ENCODE results near the gene KCNAB1. TPM values are rescaled to one million over a fixed set of nuclear protein-coding genes. Genes with fewer than 3 reads are reported as not detected.

Gene KCNAB1
- total RNA-seq, 1 donor from 2014 or later: 3.2 TPM

GRCh38 chr3:156483002-156483401, 362.6 kb downstream of the KCNAB1 start:
- ATAC-seq (no peak), DNase-seq (no peak)
- no peak overlapping the region for H3K4me3 ChIP-seq
- H3K9me3 ChIP-seq: no peaks in the 10 kb centered on the region
- TF ChIP-seq, protein P1, sequence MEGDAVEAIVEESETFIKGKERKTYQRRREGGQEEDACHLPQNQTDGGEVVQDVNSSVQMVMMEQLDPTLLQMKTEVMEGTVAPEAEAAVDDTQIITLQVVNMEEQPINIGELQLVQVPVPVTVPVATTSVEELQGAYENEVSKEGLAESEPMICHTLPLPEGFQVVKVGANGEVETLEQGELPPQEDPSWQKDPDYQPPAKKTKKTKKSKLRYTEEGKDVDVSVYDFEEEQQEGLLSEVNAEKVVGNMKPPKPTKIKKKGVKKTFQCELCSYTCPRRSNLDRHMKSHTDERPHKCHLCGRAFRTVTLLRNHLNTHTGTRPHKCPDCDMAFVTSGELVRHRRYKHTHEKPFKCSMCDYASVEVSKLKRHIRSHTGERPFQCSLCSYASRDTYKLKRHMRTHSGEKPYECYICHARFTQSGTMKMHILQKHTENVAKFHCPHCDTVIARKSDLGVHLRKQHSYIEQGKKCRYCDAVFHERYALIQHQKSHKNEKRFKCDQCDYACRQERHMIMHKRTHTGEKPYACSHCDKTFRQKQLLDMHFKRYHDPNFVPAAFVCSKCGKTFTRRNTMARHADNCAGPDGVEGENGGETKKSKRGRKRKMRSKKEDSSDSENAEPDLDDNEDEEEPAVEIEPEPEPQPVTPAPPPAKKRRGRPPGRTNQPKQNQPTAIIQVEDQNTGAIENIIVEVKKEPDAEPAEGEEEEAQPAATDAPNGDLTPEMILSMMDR (IDR thresholded peaks at IDR 0.05): no peak
- intact Hi-C loops (cut with DNase I): no loop called here
- peaks cover 6% of the 10 kb centered on the region for H3K4me1 ChIP-seq
- peak overlapping the region; percentile 21 for H3K27ac ChIP-seq
- H3K36me3 ChIP-seq: no peaks in the 10 kb centered on the region
- H3K27me3 ChIP-seq: no peaks in the 10 kb centered on the region

DNA sequence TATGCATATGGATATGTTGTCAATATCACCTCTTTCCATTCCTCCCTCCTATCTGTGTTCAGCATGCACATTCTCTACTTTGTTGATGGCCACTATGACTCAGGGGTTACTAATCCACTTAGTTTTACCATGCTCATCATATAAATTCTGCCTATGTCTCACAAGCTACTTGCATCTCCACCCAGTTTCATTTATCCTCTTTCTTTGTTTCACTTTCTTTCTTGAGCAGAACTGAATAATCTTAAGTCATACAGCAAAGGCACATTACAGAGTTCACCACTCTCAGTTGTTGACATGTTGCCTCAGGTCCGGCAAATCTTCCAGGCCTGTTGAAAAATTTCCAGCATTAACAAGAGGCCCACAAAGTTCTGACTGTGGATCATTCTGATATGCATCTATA, 363.0 kb downstream of the KCNAB1 start:
- no peak for DNase-seq

DNA sequence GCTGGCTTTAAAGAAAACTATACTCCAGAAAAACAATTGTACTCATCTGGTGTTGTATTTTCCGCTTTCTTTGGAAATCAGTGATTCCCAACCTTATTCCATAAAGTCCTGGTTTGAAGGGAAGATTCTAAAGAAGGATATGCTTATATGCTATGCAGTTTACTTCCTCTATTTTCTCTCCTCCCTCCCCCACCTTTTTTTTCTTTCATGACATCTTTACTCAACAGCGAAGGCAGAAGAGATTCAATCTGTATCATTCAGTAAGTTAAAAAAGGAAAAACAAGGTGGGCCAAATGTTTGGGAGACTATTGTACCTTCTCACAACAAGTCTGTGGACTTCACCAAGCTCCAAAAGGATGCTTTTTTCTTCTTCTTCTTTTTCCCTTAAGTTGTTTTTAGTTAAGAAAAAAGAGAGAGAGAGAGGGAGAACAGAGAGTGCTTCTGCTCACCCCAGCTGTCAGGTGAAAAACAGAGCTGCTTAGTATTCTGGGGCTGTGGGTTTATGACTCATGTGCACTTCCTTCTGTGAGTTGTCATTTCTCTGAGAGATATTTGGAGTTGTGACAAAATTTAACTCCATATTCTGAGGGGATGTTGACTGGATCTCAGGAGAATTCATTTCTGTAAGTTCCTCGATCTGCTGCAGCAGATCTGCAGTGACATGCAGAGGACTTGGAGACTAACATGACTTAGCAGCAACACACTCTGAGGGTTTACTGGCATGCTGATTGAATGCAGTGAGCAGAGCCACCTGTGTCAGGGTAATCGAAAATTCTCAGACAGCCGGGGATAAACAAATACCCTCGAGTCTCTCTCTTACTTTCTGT, 363.8 kb downstream of the KCNAB1 start:
- intact Hi-C loops (cut with DNase I): no loop called here
- DNase-seq (no peak), ATAC-seq (peak; percentile 57)
- TF ChIP-seq, protein P1 (IDR thresholded peaks at IDR 0.05): no peak
- Histone ChIP-seq H3K4me1 (peaks cover 6% of the 10 kb centered on the region), H3K9me3 (no peaks in the 10 kb centered on the region), H3K27ac (peak overlapping the region; percentile 21), H3K4me3 (no peak overlapping the region), H3K36me3 (no peaks in the 10 kb centered on the region), H3K27me3 (no peaks in the 10 kb centered on the region)

More for the DNA sequence above, 363.0 kb downstream of the KCNAB1 start:
- Histone ChIP-seq H3K9me3 (no peaks in the 10 kb centered on the region), H3K36me3 (no peaks in the 10 kb centered on the region), H3K27me3 (no peaks in the 10 kb centered on the region), H3K4me1 (peaks cover 6% of the 10 kb centered on the region), H3K4me3 (no peak overlapping the region), H3K27ac (peak overlapping the region; percentile 21)
- ATAC-seq: peak; percentile 68
- intact Hi-C loops (cut with DNase I): no loop called here
- TF ChIP-seq, protein P1 (IDR thresholded peaks at IDR 0.05): no peak

- intact Hi-C loops (cut with DNase I): no loop called here
- H3K27ac ChIP-seq: no peak overlapping the region
- no peak for DNase-seq
- no peaks in the 10 kb centered on the region for H3K36me3 ChIP-seq
- no peak for ATAC-seq
- TF ChIP-seq, protein P1 (IDR thresholded peaks at IDR 0.05): no peak
- no peaks in the 10 kb centered on the region for H3K9me3 ChIP-seq
- no peaks in the 10 kb centered on the region for H3K27me3 ChIP-seq
- H3K4me3 ChIP-seq: no peak overlapping the region
- H3K4me1 ChIP-seq: no peaks in the 10 kb centered on the region
Observed at GRCh38 chr3:156488767-156489166, 368.4 kb downstream of the KCNAB1 start.

DNA sequence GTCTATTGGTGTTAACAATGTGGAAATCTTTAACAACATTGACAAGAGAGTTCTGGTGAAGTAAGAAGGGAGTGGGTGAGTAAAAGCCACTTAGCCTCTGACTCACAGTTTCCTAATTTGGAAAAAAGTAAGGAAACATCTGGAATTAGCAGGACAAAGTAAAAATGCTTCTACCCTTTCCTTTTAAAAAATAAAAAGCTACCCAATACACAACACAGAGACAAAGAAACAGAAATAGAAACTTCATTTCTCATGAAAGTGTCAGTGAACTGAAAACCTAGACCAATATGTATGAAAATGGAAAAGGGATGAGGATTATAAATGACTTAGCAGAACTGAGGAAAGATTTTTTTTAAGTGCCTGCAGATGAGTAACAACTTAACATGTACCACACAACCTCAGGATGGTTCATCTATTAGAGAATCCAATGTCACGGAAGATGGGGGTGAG, 369.1 kb downstream of the KCNAB1 start:
- Histone ChIP-seq H3K27ac (no peak overlapping the region), H3K27me3 (no peaks in the 10 kb centered on the region), H3K36me3 (no peaks in the 10 kb centered on the region), H3K9me3 (no peaks in the 10 kb centered on the region), H3K4me1 (no peaks in the 10 kb centered on the region), H3K4me3 (no peak overlapping the region)
- intact Hi-C loops (cut with DNase I): no loop called here
- no peak for ATAC-seq
- DNase-seq: no peak
- TF ChIP-seq, protein P1 (IDR thresholded peaks at IDR 0.05): no peak
